SHP77 treated with DMSO at 0.1 percent for 48 hours (cell line): ENCODE results near the gene AGBL1.

Experiments used
- DNase-seq: peaks from one replicate; lab custom pipeline; 2025; lab: John Stamatoyannopoulos, UW

The AGBL1 gene

DNA sequence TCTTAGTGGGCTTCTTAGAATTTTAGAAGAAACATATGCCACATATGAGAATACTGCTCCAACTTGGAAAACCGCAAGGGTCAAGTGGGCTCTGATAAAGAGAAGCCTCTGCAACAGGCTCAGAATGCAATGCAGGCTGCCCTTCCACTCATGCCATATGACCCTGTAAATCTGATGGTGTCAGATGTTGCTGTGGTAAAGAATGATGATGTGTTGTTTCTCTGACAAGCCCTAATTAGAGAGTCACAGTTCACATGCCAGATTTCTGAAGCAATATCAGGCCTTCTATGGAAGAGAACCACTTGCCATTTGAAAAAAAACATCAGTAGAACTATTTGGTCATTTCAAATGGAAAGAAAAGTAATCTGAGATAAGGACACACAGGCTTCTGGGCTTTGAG, 749.6 kb downstream of the AGBL1 start:
- DNase-seq, result no peak

DNA sequence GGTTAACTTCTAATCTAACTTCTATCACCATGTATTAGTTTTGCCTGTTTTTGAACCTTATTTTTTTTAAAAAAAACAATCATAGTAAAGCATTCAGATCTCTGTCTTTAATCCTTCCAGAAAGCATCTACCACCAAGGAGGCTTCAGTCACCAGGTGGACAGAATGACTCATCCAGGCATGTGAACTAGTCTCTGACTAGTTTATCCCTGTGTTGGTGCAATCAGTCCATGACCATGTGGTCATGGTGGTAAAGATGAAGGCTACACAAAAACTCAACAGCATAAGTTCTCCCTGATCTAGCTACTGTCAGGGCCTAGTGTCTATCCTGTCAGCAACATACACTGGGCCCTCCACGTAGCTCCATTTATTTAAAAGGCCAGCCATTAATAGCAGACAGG, 750.6 kb downstream of the AGBL1 start:
- DNase-seq, result no peak

DNA sequence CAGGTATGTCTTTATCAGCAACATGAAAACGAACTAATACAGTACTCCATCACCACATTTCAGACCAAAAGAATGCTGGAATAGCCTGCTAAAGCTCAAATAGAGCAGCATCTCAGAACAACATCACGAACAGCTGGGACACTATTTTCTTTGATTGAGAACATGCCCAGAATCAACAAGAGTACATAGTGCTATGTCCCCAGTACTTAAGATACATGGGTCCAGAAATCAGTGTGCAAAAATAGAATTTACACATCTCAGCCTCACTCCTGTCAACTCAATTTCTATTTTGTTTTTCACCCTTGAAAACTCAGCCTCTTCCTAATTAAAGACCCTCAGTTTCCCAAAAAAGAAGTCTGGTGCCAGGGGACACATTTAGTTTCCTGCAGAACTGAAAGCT, 753.9 kb downstream of the AGBL1 start:
- DNase-seq, result no peak

DNA sequence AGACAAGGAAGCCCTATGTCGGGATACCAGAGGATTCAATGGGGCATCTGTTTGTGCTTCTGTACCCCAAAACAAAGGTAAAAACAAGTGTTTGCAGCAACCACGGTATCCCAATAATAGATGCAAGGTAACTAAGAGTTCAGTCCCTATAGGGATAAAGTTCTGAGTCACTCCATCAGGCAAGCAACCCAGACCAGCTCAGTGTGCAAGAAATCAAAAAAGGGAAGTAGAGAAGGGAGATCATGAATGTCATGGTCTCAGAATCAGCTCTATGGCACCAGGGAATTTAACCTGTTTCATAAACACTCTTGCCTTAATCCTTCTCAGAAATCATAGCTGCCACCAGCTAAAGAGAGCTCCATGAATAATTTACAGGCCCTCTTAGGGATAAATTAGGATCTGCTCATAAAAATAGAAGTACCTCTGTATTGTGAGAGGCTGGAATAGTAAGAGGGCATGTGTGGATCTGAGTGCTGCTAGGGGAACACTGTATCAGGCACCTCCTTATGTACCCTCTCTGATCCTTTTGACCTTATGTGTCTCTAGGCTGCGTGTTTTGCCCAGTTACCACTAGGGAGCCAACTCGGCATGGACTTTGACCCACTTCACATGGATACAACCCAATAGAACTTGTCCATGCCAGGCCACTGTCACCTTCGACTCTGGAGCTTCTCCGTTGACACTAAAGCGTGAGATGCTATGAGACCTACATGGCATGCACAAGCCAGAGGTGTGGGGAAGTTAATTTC, 754.6 kb downstream of the AGBL1 start:
- no peak for DNase-seq

DNA sequence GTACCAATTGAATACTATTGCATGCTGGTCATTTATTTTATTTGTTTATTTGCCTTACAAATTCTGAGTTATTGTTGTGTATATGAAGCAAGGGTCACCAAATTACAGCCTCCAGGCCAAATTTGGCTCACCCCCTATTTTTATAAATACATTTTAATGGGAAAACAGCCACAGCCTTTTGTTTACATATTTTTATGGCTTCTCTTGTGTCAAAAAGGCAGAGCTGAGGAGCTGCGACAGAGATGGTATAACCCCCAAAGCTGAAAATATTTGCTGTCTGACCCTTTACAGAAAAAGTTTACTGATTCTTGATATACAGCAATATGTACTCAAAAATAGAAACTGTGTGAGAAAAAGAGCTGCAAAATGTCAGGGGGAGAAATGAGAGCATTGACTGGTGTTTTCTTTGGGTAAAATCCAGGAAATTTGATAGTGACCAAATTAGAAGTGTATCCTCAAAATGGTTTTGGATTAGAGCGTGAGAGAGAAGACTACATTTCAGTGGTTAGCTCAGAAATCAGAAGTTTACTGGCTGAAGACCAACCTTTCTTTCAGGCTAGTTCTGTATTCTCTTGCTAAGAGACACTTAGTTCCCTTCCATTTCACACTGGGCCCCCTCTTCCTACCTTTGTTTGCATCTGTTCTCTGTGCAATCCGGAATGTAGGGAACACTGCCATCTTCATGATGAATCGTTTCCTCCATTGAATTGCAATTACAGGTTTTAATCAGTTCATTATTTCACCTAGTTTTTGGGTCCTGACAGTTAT, 757.8 kb downstream of the AGBL1 start:
- DNase-seq, result no peak

DNA sequence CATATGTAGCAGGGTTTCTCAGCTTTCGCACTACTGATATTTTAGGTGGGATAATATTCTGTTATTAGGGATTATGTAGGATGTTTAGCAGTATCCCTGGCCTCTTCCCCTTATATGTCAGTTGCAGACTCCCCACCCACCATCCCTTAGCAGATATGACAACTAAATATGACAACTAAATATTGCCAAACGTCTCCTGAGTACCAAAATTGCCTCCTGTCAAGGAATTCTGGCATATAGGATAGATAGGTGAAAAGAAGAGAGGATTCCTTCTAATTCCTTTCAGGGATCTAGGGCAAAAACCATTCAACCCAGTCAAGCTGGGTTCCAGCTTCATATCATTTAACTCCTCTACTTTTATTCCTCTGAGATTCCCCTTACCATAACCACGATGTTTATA, 759.8 kb downstream of the AGBL1 start:
- DNase-seq, result no peak

DNA sequence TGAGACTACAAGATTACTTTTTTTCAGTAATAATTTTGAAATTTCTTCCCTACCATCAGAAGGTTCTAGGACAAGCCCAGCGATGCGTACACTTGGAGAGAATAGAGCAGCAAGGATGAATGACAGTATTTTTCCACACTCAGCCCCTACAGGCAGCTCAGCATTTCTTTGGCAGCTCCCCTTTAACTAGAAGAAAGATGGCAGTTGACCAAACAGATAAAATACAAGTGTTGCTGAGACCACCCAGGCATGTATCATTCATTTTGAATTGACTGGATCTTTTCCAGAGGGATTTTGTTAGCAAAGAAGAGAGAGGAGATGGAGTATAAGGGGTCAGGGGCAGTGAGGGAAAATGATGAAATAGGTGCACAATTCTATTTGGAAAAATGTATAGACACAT, 761.3 kb downstream of the AGBL1 start:
- no peak for DNase-seq

DNA sequence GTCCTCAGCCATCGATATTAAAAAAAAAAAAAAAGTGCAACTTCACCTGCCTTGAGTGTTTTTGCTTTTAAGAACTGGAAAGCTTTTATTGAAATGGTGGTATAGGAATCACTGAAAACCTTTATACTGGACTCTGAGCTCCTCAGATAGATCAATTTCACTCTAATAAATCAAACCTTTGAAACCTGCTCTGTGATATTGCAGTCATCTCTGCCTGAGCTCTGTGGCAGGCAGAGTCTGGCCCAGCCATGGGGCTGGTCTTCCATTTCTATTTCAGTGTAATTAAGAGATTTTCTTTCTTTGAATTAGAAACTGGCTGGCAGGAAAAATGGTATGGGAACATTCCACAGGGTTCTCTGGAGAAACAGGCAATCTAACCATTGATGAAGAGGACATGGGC, 762.5 kb downstream of the AGBL1 start:
- DNase-seq, result no peak

DNA sequence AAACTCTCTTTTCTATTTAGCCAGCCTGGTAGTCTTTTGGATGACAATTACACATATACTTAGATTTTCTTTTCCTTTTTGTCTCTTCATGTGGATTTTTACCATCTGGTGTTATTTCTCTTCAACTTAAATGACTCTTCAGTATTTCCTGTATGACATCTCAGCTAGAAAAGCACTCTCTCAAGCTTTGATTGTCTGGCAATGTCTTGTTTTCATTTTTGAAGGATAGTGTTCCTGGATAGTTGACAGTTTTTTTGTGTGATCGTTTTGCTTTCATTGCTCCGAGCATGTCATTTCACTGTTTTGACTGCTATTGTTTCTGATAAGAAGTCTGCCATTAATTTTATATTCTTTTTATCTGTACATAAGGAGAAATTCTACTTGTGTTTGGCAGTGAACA, 766.4 kb downstream of the AGBL1 start:
- no peak for DNase-seq

DNA sequence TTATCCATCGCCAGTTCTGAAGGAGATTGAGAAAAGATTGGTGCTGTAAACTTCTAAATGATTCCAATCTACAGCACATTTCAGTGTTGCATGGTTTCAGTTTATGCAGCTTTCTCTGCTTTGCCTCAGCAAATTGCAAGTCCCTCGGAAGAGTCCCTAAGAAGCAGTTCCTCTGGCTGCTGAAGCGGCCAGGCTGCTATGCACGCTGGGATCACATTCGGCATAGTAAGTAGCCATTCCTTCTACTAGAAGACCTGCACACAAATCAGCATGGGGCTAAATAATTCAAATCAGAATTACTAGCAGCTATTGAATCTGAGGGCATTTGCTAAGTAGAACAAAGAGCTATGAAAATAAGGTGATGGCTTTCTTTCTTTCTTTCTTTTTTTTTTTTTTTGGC, 769.5 kb downstream of the AGBL1 start:
- DNase-seq, result no peak

DNA sequence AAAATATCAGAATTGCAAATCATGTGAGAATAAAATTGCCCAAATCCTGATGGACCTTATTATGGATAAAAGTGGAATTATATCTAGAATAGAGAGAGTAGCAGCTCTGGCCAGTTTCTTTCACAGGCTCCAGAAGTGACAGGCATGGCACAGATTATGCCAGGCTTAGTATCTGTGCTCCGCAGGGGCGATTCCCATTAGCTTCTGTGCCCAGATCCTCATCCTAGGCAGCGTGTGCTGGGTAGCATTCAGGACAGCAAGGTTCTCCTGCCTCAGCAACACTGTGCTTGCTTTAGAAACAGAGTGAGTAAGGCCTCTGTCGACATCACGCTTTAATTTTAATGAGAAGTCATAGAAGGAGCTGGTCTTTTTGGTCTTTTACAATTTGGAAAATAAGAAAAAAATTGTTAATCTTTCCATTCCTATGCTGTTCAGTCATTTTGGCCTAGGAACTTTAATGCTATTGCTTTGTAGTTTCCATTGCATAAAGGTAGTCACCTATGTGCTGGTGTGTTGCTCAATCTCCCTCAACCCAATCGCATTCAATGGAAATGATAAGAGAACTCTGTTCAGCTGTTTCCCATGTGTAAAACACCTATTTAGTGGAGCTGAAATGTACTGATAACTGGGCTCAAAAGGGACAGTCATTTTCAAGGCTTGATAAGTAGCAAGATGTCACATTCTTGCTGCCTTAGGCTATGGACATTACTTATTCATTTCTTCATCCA, 770.1 kb downstream of the AGBL1 start:
- no peak for DNase-seq

DNA sequence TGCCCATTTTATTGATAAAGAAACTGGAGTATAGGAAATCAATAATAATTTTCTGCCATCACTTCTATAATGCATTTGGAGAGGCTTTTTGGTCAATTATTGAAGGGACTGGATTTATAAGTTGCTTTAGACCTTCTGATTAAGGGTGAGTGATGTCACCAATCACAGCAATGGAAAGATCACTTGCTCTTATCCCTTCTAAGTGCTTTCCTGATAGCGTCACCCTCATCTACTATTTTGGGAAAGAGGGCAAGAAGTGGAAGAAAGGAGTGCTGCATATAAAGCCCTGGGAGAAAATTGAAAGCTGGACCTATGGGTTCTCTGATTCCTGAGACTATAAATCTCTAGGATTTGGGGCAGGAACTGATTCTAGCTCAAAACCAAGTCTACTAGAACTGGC, 771.3 kb downstream of the AGBL1 start:
- DNase-seq, result no peak

DNA sequence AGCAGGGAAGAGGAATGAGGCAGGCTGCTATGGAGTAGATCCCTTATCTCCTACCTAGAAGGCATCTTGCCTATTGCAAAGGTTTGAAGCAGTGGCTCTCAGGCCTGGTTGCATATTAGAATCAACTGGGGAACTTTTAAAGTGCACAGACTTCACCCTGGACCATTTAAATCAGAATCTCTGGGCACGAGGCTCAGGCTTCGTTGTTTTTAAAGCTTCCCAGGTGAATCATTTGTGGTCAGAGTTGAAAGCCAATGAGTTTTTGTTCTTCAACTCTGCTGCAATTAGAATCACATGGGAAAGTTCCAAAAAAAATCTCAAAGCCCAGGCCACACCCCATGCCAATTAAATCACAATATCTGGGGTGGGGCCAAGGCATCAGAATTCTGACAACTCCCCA, 773.1 kb downstream of the AGBL1 start:
- DNase-seq, result no peak

DNA sequence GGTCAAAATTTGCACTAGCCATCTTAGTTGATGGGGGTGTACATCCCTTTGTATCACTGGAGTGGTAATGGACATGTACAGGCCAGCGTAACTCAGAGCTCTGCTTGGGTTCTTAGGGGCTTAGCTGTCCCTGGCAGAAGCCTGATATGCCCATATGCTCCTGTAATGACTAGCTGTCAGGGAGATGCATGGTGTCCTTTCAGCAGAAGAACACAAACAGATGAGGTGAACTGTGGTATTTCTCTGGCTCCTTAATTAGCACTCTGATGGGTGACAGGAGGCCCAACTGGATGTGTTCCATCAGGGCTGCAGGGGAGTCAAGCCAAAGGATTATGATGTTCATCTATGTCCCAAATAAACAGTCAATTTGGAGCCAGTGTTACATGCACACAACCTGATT, 774.5 kb downstream of the AGBL1 start:
- no peak for DNase-seq

DNA sequence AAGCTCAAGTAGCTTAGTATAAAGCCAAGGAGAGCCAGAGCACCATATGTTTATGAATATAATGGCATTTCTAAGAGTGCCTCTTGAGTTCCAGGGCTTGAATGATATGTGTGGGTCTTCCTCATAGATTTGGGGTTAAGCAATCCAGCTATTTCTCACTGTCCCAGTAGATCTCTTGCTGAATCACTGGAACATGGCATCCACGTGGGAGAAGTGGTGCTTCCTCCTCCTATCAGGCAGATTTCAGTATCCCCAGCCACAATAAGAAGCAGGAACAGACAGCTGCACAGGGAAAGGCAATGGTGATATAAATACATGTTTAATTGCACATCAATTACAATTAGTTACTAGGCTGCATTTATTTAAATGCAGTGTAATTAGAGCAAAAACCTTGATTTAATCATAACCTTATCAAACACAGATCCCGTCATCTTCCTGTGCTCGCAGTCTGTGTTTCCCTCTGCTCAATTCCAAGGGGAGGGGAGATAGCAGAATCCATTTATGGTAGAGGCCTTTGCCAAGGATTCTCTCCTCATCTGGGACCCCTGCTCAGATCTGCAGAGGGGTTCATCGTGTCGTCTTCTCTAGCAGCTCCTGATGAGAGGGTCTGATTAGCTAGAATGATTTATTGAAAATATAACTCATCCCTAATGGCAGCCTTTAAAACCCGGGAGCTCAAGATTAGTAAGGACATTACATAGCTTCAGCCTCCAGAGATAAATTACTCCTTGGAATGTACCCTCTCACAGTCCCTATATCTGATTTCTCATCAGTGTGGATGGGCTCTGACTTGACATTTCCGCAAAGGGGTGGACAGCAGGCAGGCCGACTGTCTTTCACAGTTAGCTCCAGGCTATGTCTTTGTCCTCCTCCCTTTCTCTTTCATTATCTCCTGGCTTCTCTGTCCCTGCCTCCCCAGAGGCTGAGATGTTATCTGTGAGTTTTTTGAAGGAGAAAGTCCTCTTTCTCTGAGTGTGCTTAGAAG, 775.9 kb downstream of the AGBL1 start:
- no peak for DNase-seq

DNA sequence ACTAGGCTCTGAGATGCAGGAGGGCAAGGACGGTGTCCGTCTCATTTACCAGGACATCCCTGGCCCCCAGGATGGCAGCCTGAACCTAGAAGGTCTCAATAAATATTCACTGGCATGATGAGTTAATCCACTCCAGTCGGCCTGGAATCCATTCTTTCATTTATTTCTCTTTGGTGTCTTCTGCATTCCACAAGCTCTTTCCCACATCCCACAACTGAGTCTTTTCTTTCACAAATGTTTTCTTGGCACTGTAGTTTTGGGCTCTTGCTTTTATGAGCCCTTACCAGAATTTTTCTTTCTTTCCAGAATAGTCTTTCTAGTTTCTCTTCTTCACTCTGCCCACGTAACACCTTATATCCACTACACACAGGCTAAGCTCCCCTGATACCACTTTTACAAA, 778.0 kb downstream of the AGBL1 start:
- no peak for DNase-seq

DNA sequence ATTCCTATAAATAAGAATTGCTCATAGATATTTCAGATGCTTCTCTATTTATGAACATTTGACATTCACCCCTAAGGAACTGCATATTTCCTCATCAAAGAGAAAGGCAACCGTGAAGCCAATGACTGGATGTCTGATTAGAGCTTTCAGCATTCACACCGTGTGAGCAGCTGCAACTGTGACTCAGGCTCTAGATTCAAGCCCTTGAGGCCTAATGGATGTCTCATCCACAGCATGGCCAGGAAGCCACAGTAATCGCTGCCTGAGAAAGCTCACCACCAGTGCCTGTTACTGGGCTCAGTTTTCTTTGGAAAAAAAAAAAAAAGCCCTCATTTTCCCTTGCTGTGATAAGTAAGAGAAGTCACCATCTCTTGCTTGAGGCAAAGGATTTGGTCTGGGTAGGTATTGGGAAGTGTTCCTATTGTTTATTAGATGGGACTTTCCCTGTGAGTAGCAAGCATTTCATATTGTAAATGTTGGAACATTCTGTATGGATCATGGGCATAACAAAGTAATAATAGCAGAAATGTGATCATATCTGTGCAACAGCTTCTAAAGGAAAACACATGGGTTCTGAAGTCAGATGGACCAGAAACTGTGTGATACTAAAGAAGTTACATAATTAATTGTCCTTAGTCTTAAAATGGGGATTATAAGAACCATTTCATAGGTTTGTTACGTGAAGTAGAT, 783.7 kb downstream of the AGBL1 start:
- DNase-seq, result no peak

DNA sequence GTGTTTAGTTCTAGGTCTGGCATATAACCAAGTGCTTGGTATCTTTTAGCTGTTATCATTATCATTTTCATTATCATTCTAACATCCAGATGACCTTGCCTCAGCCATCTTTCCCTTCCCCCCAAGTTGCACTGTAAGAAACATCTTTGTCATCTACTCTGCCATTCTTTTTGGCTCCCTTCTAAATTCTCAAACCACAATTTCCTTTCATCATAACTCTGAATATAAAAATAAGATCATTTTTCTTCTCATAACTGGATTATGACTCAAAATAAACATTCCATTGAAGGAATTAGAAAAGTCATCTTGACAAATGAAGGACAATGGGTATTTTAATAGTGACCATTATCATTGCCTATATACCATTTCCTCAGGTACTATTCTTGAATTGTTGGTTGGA, 786.2 kb downstream of the AGBL1 start:
- no peak for DNase-seq

DNA sequence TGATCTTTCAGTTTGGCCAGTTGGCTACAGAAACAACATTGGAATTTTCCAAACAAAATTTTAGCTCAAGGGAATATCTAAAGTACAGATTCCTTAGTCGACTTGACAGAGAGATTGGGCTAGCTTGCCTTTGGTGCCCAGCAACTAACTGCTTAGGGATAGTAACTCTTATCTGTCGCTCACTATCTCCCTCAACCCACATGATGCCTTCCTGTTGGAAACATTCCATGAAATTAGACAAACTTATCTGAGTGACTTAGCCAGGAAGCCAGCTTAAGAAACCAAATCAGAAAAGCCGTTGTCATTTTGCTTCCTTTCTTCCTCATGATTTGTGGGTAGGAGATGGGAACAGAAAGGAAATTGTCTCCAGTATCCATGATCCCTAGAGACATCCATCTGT, 791.2 kb downstream of the AGBL1 start:
- DNase-seq, result no peak

DNA sequence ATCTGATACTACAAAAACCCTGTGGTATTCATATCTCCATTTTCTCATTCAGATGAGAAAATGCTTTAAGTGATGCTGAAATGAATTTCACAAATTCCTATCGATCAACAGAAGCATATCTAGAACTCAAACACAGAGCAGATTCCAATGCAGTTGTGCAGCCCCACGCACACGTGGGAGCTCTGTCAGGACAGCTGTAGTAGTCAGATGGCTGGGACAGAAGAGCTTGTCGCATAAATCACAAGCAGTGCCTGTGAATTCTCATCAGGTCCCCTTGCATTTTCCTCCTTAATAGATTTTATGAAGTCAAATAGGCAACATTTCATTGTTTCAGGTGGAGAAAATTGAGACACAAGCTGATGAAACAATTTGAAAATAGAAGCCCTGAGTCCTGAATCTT, 792.3 kb downstream of the AGBL1 start:
- DNase-seq, result no peak

DNA sequence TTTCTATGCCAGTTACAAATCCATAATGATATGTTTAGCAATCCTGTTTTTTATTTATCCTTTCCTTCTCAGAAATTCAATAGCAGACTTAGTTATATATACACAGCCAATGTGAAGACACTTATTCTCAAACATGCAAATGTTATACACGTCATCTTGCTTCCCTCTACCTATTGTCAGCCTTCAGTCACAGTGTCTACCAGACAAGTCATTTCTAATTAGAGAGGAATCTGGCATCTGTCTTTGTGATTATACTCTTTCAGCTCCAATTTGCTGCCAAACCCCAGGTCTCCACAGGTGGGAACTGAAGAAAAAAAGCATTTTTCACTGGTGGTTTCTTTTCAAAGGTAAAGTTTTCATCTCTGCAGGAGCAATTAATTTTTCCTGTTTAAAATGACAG, 793.1 kb downstream of the AGBL1 start:
- no peak for DNase-seq
